BJ (cell line): ENCODE results near the gene UBE2S. TPM values are rescaled to one million over a fixed set of nuclear protein-coding genes. Genes with fewer than 3 reads are reported as not detected.

Source experiments
- CTCF ChIA-PET: fragments of 350-600 bp; formaldehyde crosslinking; extraction: SDS; loops from one replicate; lab custom pipeline; 2021; ENCODE audit warnings: antibody characterized with exemption, inconsistent platforms; lab: Yijun Ruan, JAX
- POLR2A ChIA-PET: fragments of 300-600 bp; sonication (Branson Sonifier 250); formaldehyde crosslinking; extraction: SDS; loops from one replicate; lab custom pipeline; 2021; ENCODE audit warnings: antibody characterized with exemption; lab: Charles Lee
- DNase-seq: peaks from one replicate; pipeline ENCODE4 v3.0.0-alpha.2; 2011; ENCODE audit warnings: low read depth
- H3K27me3 ChIP-seq: 2 replicates; pipeline ENCODE4 v1.6.0; 2011; ENCODE audit warnings: low read length; ENCODE audit not compliant: control insufficient read depth, insufficient read depth
- H3K36me3 ChIP-seq: 2 replicates; pipeline ENCODE4 v1.5.1; 2011; ENCODE audit warnings: low read length; ENCODE audit not compliant: control insufficient read depth, insufficient read depth
- H3K4me3 ChIP-seq: 2 replicates; pipeline ENCODE4 v1.5.1; 2011; ENCODE audit warnings: low read depth, mild to moderate bottlenecking, control low read depth, low read length
- CTCF ChIP-seq: IDR thresholded peaks from 2 replicates; pipeline ENCODE4 v1.5.1; 2011; ENCODE audit warnings: low read depth, mild to moderate bottlenecking, control low read depth, inconsistent platforms, low read length, moderate library complexity; ENCODE audit not compliant: insufficient read depth
- polyA plus RNA-seq: library from polyadenylated mRNA; depleted of rRNA; stranded (reverse); fragments of >200 nt; gene quantifications from 2 replicates; pipeline ENCODE4 v1.2.3, GENCODE V29; 2011

UBE2S gene
- polyA plus RNA-seq, 1 experiment: 79.4 TPM

- POLR2A ChIA-PET: interaction anchor here (1.1 kb wide), 1 partner anchor 26 kb away, joined by 3 read pairs; the partner anchor contains the start of gene KMT5C
- no peak overlapping the region for H3K4me3 ChIP-seq
- H3K27me3 ChIP-seq: no peaks in the 10 kb centered on the region
- no peak for DNase-seq
- no peak for TF ChIP-seq CTCF
- CTCF ChIA-PET: no interaction called here
- H3K36me3 ChIP-seq: no peaks in the 10 kb centered on the region; the same call in 1 of the 2 replicates
Measured at GRCh38 chr19:55365964-55366363, 41.6 kb downstream of the UBE2S start.

DNA sequence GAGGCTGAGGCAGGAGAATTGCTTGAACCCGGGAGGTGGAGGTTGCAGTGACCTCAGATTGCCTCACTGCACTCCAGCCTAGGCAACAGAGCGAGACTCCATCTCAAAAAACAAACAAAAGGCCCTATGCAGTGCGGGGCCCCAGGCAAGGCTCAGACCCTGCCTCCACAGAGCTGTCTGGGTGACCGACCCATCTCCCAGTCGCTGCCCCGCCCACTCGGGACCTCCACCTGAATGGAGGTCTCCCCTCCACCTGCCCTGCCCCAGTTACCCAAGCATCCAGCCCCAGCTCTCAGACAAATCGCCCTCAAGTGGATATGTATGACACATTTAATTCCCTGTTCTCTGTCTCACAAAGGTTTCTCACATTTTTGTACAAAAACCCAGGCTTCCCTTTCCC lies 42.3 kb downstream of the UBE2S start:
- CTCF ChIA-PET: interaction anchor here (1.2 kb wide), 1 partner anchor 21 kb away, joined by 3 read pairs; no protein-coding TSS in a partner anchor
- POLR2A ChIA-PET: no interaction called here
- DNase-seq: no peak
- TF ChIP-seq CTCF: no peak
- no peaks in the 10 kb centered on the region for H3K27me3 ChIP-seq
- H3K36me3 ChIP-seq: no peaks in the 10 kb centered on the region; the same call in 1 of the 2 replicates
- H3K4me3 ChIP-seq: no peak overlapping the region

GRCh38 chr19:55362990-55363716 lies 44.4 kb downstream of the UBE2S start, which contains the start of gene GARIN5B:
GARIN5B (minus strand) TSS chr19:55363260; CDS start chr19:55363066, 194 bp downstream.
- CTCF ChIA-PET: interaction anchor here (0.7 kb wide), 1 partner anchor 71 kb away, joined by 3 read pairs; no protein-coding TSS in a partner anchor
- Histone ChIP-seq H3K36me3 (no peaks in the 10 kb centered on the region; the same call in 1 of the 2 replicates), H3K27me3 (no peaks in the 10 kb centered on the region), H3K4me3 (no peak within 1 kb of the TSS)
- POLR2A ChIA-PET: interaction anchor here (0.6 kb wide), 1 partner anchor 42 kb away, joined by 6 read pairs; no protein-coding TSS in a partner anchor
- no peak for TF ChIP-seq CTCF
- DNase-seq: no peak

DNA sequence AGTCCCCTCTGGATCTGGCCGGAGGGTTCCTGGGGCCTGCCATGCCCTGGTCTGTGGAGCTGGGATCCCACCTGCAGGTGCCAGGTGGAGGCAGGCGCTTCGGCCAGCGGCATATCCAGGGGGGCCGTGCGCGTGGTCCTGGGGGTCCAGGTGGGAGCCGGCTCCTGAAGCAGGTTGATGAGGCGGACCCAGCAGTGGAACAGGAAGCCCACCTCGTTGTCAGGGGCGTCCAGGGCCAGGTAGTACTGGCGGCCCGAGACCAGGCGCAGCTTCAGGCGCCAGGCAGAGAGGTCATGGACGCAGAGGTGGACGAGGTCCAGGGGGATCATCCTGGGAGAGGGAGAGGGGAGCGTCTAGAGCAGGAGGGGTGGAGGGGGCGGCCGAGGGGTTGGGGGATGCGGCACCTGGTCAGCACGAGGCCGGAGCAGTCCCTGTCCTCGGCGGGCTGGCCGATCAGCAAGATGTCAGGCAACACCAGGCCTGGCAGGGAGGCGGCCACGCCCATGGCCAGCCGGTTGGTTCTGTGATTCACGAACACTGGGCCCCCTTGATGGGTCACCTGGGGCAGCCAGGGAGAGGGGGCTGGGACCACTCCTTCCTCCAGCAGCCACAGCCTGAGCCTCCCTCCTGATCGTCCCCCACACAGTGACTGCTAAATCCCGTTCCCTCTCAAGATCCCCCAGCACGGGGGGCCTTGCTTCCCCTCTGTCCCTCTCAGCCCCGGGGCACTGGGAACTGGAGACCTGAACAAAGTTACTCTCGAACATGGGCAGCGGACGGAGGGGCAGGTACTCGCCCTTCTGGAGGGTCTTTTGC lies 45.2 kb downstream of the UBE2S start:
- H3K36me3 ChIP-seq: no peaks in the 10 kb centered on the region; the same call in 1 of the 2 replicates
- no peak overlapping the region for H3K4me3 ChIP-seq
- H3K27me3 ChIP-seq: no peaks in the 10 kb centered on the region
- TF ChIP-seq CTCF: no peak
- CTCF ChIA-PET: no interaction called here
- POLR2A ChIA-PET: interaction anchor here (0.6 kb wide), 1 partner anchor 43 kb away, joined by 6 read pairs; no protein-coding TSS in a partner anchor
- no peak for DNase-seq
